ENCODE results near the gene HMOX1. TPM values are rescaled to one million over a fixed set of nuclear protein-coding genes. Genes with fewer than 3 reads are reported as not detected.
A peak's percentile ranks its signal among the peaks of the same experiment; 100 is the strongest.

The HMOX1 gene
- total RNA-seq, 1 experiment from 2014 or later, result 93.0 TPM

GRCh38 chr22:35373781-35374180 lies 7.1 kb upstream of the HMOX1 start:
- peaks cover 54% of the 10 kb centered on the region for H3K4me1 Mint-ChIP-seq (ENCODE audit: low read depth, unreplicated experiment)
- Histone ChIP-seq H3K4me3 (ENCODE audit: low read depth, low read length) (no peak overlapping the region), H3K4me1 (peaks cover 50% of the 10 kb centered on the region), H3K27me3 (replicated peaks; ENCODE audit: control insufficient read depth, insufficient read depth, low read length) (no peaks in the 10 kb centered on the region), H3K36me3 (ENCODE audit: control insufficient read depth, insufficient read depth, low read length) (no peaks in the 10 kb centered on the region; the same call in 1 of the 2 replicates), H3K9me3 (no peaks in the 10 kb centered on the region)
- intact Hi-C loops (cut with micrococcal nuclease; ENCODE audit: unreplicated experiment), result no loop called here
- H3K4me3 Mint-ChIP-seq (ENCODE audit: unreplicated experiment), result no peak overlapping the region
- H3K9me3 Mint-ChIP-seq (ENCODE audit: unreplicated experiment), result no peaks in the 10 kb centered on the region
- H3K36me3 Mint-ChIP-seq (ENCODE audit: insufficient read depth, unreplicated experiment), result peaks cover 25% of the 10 kb centered on the region
- no peaks in the 10 kb centered on the region for H3K27me3 Mint-ChIP-seq (ENCODE audit: insufficient read depth, unreplicated experiment)
- no peak for DNase-seq
- ChIA-PET CTCF (no interaction called here), POLR2A (no interaction called here)
- TF ChIP-seq, protein P1, sequence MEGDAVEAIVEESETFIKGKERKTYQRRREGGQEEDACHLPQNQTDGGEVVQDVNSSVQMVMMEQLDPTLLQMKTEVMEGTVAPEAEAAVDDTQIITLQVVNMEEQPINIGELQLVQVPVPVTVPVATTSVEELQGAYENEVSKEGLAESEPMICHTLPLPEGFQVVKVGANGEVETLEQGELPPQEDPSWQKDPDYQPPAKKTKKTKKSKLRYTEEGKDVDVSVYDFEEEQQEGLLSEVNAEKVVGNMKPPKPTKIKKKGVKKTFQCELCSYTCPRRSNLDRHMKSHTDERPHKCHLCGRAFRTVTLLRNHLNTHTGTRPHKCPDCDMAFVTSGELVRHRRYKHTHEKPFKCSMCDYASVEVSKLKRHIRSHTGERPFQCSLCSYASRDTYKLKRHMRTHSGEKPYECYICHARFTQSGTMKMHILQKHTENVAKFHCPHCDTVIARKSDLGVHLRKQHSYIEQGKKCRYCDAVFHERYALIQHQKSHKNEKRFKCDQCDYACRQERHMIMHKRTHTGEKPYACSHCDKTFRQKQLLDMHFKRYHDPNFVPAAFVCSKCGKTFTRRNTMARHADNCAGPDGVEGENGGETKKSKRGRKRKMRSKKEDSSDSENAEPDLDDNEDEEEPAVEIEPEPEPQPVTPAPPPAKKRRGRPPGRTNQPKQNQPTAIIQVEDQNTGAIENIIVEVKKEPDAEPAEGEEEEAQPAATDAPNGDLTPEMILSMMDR (IDR thresholded peaks at IDR 0.05; ENCODE audit: insufficient read depth in 1 of 2, low read depth in 1 of 2, low read length in 1 of 2, severe bottlenecking in 1 of 2, unreplicated experiment in 1 of 2), result no peak
- BruUV-seq (replicated peaks), result no TSS peak
- H3K27ac Mint-ChIP-seq (ENCODE audit: unreplicated experiment), result peak overlapping the region; percentile 57

- H3K27me3 ChIP-seq (replicated peaks; ENCODE audit: control insufficient read depth, insufficient read depth, low read length), result no peaks in the 10 kb centered on the region
- H3K4me1 ChIP-seq, result peaks cover 56% of the 10 kb centered on the region
- Mint-ChIP-seq H3K4me3 (ENCODE audit: unreplicated experiment) (no peak overlapping the region), H3K4me1 (ENCODE audit: low read depth, unreplicated experiment) (peaks cover 54% of the 10 kb centered on the region), H3K27me3 (ENCODE audit: insufficient read depth, unreplicated experiment) (no peaks in the 10 kb centered on the region), H3K9me3 (ENCODE audit: unreplicated experiment) (no peaks in the 10 kb centered on the region), H3K36me3 (ENCODE audit: insufficient read depth, unreplicated experiment) (peaks cover 38% of the 10 kb centered on the region), H3K27ac (ENCODE audit: unreplicated experiment) (no peak overlapping the region)
- TF ChIP-seq, protein P1 (IDR thresholded peaks at IDR 0.05; ENCODE audit: insufficient read depth in 1 of 2, low read depth in 1 of 2, low read length in 1 of 2, severe bottlenecking in 1 of 2, unreplicated experiment in 1 of 2), result no peak
- intact Hi-C loops (cut with micrococcal nuclease; ENCODE audit: unreplicated experiment), result no loop called here
- DNase-seq, result no peak
- CTCF ChIA-PET, result no interaction called here
- H3K9me3 ChIP-seq, result no peaks in the 10 kb centered on the region
- POLR2A ChIA-PET, result no interaction called here
- BruUV-seq (replicated peaks), result no TSS peak
- no peaks in the 10 kb centered on the region; the same call in 1 of the 2 replicates for H3K36me3 ChIP-seq (ENCODE audit: control insufficient read depth, insufficient read depth, low read length)
- H3K4me3 ChIP-seq (ENCODE audit: low read depth, low read length), result no peak overlapping the region
Observed at GRCh38 chr22:35375031-35375430, 5.9 kb upstream of the HMOX1 start.

GRCh38 chr22:35375526-35375925 lies 5.4 kb upstream of the HMOX1 start:
- ChIA-PET CTCF (no interaction called here), POLR2A (no interaction called here)

More at GRCh38 chr22:35375526-35375925, 5.4 kb upstream of the HMOX1 start:
- Histone ChIP-seq H3K27me3 (replicated peaks; ENCODE audit: control insufficient read depth, insufficient read depth, low read length) (no peaks in the 10 kb centered on the region), H3K9me3 (no peaks in the 10 kb centered on the region), H3K4me3 (ENCODE audit: low read depth, low read length) (no peak overlapping the region), H3K4me1 (peaks cover 61% of the 10 kb centered on the region), H3K36me3 (ENCODE audit: control insufficient read depth, insufficient read depth, low read length) (no peaks in the 10 kb centered on the region; the same call in 1 of the 2 replicates)
- H3K36me3 Mint-ChIP-seq (ENCODE audit: insufficient read depth, unreplicated experiment), result peaks cover 43% of the 10 kb centered on the region
- H3K4me1 Mint-ChIP-seq (ENCODE audit: low read depth, unreplicated experiment), result peaks cover 59% of the 10 kb centered on the region
- H3K27me3 Mint-ChIP-seq (ENCODE audit: insufficient read depth, unreplicated experiment), result no peaks in the 10 kb centered on the region
- TF ChIP-seq, protein P1 (IDR thresholded peaks at IDR 0.05; ENCODE audit: insufficient read depth in 1 of 2, low read depth in 1 of 2, low read length in 1 of 2, severe bottlenecking in 1 of 2, unreplicated experiment in 1 of 2), result no peak
- no TSS peak for BruUV-seq (replicated peaks)
- no peak for DNase-seq
- H3K27ac Mint-ChIP-seq (ENCODE audit: unreplicated experiment), result no peak overlapping the region
- H3K4me3 Mint-ChIP-seq (ENCODE audit: unreplicated experiment), result no peak overlapping the region
- H3K9me3 Mint-ChIP-seq (ENCODE audit: unreplicated experiment), result no peaks in the 10 kb centered on the region
- intact Hi-C loops (cut with micrococcal nuclease; ENCODE audit: unreplicated experiment), result no loop called here
